Cardiac fibroblast (primary cell): ENCODE measurements around the gene OSBPL3.

Experiments
- DNase-seq, 2 donors: peaks; one replicate each; pipeline versions ENCODE4 v3.0.0 to v3.0.0-alpha.2; 2010; ENCODE audit warnings: low read depth in 2 of 2
- H3K4me3 ChIP-seq, 2 donors: replicated peaks in 1 of 2; 1 replicate in 1 of 2; 2 replicates in 1 of 2; pipeline ENCODE4 v1.5.1; 2011; ENCODE audit warnings: low read depth in 2 of 2, low read length in 2 of 2, mild to moderate bottlenecking in 2 of 2, moderate library complexity in 1 of 2
- CTCF ChIP-seq: IDR thresholded peaks from one replicate; pipeline ENCODE4 v1.5.1; 2011; ENCODE audit warnings: low read depth, mild to moderate bottlenecking, low read length, inconsistent platforms

The OSBPL3 gene

GRCh38 chr7:24827027-24827426, 153.0 kb downstream of the OSBPL3 start:
- DNase-seq = no peak
- H3K4me3 ChIP-seq = no peak overlapping the region
- TF ChIP-seq CTCF = no peak

GRCh38 chr7:24826662-24827020, 153.3 kb downstream of the OSBPL3 start:
- H3K4me3 ChIP-seq = no peak overlapping the region
- no peak for TF ChIP-seq CTCF
- DNase-seq = peak in 1 of 2 donors; percentile 34

GRCh38 chr7:24825931-24826661, 153.9 kb downstream of the OSBPL3 start:
- DNase-seq = peak; percentile 51 to 77
- no peak overlapping the region for H3K4me3 ChIP-seq
- TF ChIP-seq CTCF = no peak

GRCh38 chr7:24825381-24825794, 154.6 kb downstream of the OSBPL3 start:
- H3K4me3 ChIP-seq = no peak overlapping the region
- DNase-seq = no peak
- TF ChIP-seq CTCF = no peak

GRCh38 chr7:24824896-24825295, 155.1 kb downstream of the OSBPL3 start:
- TF ChIP-seq CTCF = no peak
- H3K4me3 ChIP-seq = no peak overlapping the region
- DNase-seq = no peak

GRCh38 chr7:24824400-24824799, 155.6 kb downstream of the OSBPL3 start:
- no peak for DNase-seq
- TF ChIP-seq CTCF = no peak
- no peak overlapping the region for H3K4me3 ChIP-seq

- TF ChIP-seq CTCF = no peak
- H3K4me3 ChIP-seq = no peak overlapping the region
- no peak for DNase-seq
These were observed 158.3 kb downstream of the OSBPL3 start for GRCh38 chr7:24821754-24822054.
